Endothelial cell of umbilical vein (primary cell): Measurements from ENCODE around the gene COPS3.

Experiments
- CTCF ChIP-seq, 2 donors: IDR thresholded peaks; 1 replicate in 1 of 2; 2 replicates in 1 of 2; pipeline ENCODE4 v1.5.1; 2011; ENCODE audit warnings: low read length in 2 of 2, mild to moderate bottlenecking in 2 of 2, moderate library complexity in 2 of 2, control low read depth in 1 of 2, inconsistent platforms in 1 of 2, low read depth in 1 of 2; ENCODE audit not compliant: insufficient read depth in 1 of 2; ENCODE audit errors: extremely low read depth in 1 of 2
- EZH2 ChIP-seq: IDR thresholded peaks from 2 replicates; pipeline ENCODE4 v1.6.1; 2012; ENCODE audit warnings: borderline replicate concordance, low read depth, mild to moderate bottlenecking, moderate library complexity, low read length, inconsistent platforms; ENCODE audit not compliant: severe bottlenecking
- FOS ChIP-seq: IDR thresholded peaks from 2 replicates; pipeline ENCODE4 v1.6.1; 2011; ENCODE audit warnings: mild to moderate bottlenecking, low read length, moderate library complexity, borderline replicate concordance; ENCODE audit not compliant: insufficient read depth
- MAX ChIP-seq: IDR thresholded peaks from 2 replicates; pipeline ENCODE4 v1.6.1; 2011; ENCODE audit not compliant: insufficient read depth, insufficient read length
- MYC ChIP-seq: IDR thresholded peaks from one replicate; pipeline ENCODE4 v1.6.1; 2011; ENCODE audit warnings: mild to moderate bottlenecking, low read depth, low read length
- POLR2A ChIP-seq: IDR thresholded peaks from 2 replicates; pipeline ENCODE4 v1.6.1; 2012; ENCODE audit warnings: low read depth, mild to moderate bottlenecking, control low read depth, low read length
- POLR2AphosphoS5 ChIP-seq: IDR thresholded peaks from 2 replicates; pipeline ENCODE4 v1.6.1; 2012; ENCODE audit warnings: low read depth, mild to moderate bottlenecking, control low read depth, low read length, moderate library complexity; ENCODE audit not compliant: insufficient read depth

GRCh38 chr17:17204635-17205231 is 76.3 kb downstream of the COPS3 start:
- no peak for TF ChIP-seq CTCF (IDR thresholded peaks at IDR 0.05; ENCODE audit: extremely low read depth in 1 of 2, insufficient read depth in 1 of 2, low read depth in 1 of 2, low read length in 2 of 2)
- no peak for TF ChIP-seq POLR2AphosphoS5
- no peak for TF ChIP-seq EZH2
- TF ChIP-seq POLR2A: no peak
- no peak for TF ChIP-seq MAX
- TF ChIP-seq MYC: no peak
- no peak for TF ChIP-seq FOS
